ENCODE measurements around the gene B4GALNT4. TPM values are rescaled to one million over a fixed set of nuclear protein-coding genes. Genes with fewer than 3 reads are reported as not detected.

B4GALNT4 gene
- total RNA-seq, 2 donors from 2014 or later: 2.1 TPM; not detected in 1

- TF ChIP-seq CTCF (IDR thresholded peaks at IDR 0.05) (no peak), POLR2A (IDR thresholded peaks at IDR 0.05) (no peak)
- Histone ChIP-seq H3K4me1 (peaks cover 6% of the 10 kb centered on the region), H3K27ac (no peak overlapping the region), H3K36me3 (replicated peaks in 1 of 2; ENCODE audit: insufficient read depth in 1 of 2, low read depth in 2 of 2) (no peaks in the 10 kb centered on the region), H3K9me3 (no peaks in the 10 kb centered on the region), H3K4me3 (no peak overlapping the region), H3K27me3 (peaks cover 0 to 5% of the 10 kb centered on the region in 2 donors)
- DNase-seq (no peak), ATAC-seq (no peak)
- intact Hi-C loops (cut with DNase I): no loop called here
- 36 to 68% methylated on average over 10 to 38 of the region's 42 CpGs for WGBS, 2 donors
These were observed 1.0 kb downstream of the B4GALNT4 start for GRCh38 chr11:370070-370941.

- 76 to 91% methylated on average over 4 to 5 of the region's 5 CpGs for WGBS, 2 donors
- ATAC-seq: no peak
These were observed 1.8 kb downstream of the B4GALNT4 start for GRCh38 chr11:371051-371450.

GRCh38 chr11:371716-372590 lies 2.7 kb downstream of the B4GALNT4 start:
- H3K4me1 ChIP-seq: peaks cover 6% of the 10 kb centered on the region
- H3K9me3 ChIP-seq: no peaks in the 10 kb centered on the region
- H3K36me3 ChIP-seq (replicated peaks in 1 of 2; ENCODE audit: insufficient read depth in 1 of 2, low read depth in 2 of 2): no peaks in the 10 kb centered on the region
- H3K27ac ChIP-seq: no peak overlapping the region
- TF ChIP-seq CTCF (IDR thresholded peaks at IDR 0.05) (no peak), POLR2A (IDR thresholded peaks at IDR 0.05) (no peak)
- WGBS, 2 donors: 81% methylated on average over 15 to 18 of the region's 19 CpGs
- no peak overlapping the region for H3K4me3 ChIP-seq
- ATAC-seq (no peak), DNase-seq (no peak)
- peaks cover 0 to 5% of the 10 kb centered on the region in 2 donors for H3K27me3 ChIP-seq
- intact Hi-C loops (cut with DNase I): no loop called here

More at GRCh38 chr11:371051-371450, 1.8 kb downstream of the B4GALNT4 start:
- no peak overlapping the region for H3K4me3 ChIP-seq
- H3K4me1 ChIP-seq: peaks cover 6% of the 10 kb centered on the region
- H3K9me3 ChIP-seq: no peaks in the 10 kb centered on the region
- intact Hi-C loops (cut with DNase I): no loop called here
- no peak for DNase-seq
- TF ChIP-seq POLR2A (IDR thresholded peaks at IDR 0.05) (no peak), CTCF (IDR thresholded peaks at IDR 0.05) (no peak)
- H3K27me3 ChIP-seq: peaks cover 0 to 5% of the 10 kb centered on the region in 2 donors
- H3K36me3 ChIP-seq (replicated peaks in 1 of 2; ENCODE audit: insufficient read depth in 1 of 2, low read depth in 2 of 2): no peaks in the 10 kb centered on the region
- no peak overlapping the region for H3K27ac ChIP-seq

- H3K27ac ChIP-seq: no peak overlapping the region
- no peak for ATAC-seq
- TF ChIP-seq POLR2A (IDR thresholded peaks at IDR 0.05): no peak
- no peak for TF ChIP-seq CTCF (IDR thresholded peaks at IDR 0.05)
- H3K9me3 ChIP-seq: no peaks in the 10 kb centered on the region
- no peak for DNase-seq
- WGBS, 2 donors: 72 to 80% methylated on average over 34 to 37 of the region's 41 CpGs
- H3K4me1 ChIP-seq: peaks cover 6% of the 10 kb centered on the region
- peaks cover 0 to 5% of the 10 kb centered on the region in 2 donors for H3K27me3 ChIP-seq
- H3K4me3 ChIP-seq: no peak overlapping the region
- H3K36me3 ChIP-seq (replicated peaks in 1 of 2; ENCODE audit: insufficient read depth in 1 of 2, low read depth in 2 of 2): no peaks in the 10 kb centered on the region
- intact Hi-C loops (cut with DNase I): no loop called here
These were observed 3.8 kb downstream of the B4GALNT4 start for GRCh38 chr11:372809-373715.
